ENCODE measurements around the gene ELN. TPM values are rescaled to one million over a fixed set of nuclear protein-coding genes. Genes with fewer than 3 reads are reported as not detected.

Gene ELN
- total and polyA plus RNA-seq, 9 of the 15 experiments (the other 6 are each of a cell fraction or from before 2014, with no cell fraction given), result 0.20 TPM; not detected in 8

DNA sequence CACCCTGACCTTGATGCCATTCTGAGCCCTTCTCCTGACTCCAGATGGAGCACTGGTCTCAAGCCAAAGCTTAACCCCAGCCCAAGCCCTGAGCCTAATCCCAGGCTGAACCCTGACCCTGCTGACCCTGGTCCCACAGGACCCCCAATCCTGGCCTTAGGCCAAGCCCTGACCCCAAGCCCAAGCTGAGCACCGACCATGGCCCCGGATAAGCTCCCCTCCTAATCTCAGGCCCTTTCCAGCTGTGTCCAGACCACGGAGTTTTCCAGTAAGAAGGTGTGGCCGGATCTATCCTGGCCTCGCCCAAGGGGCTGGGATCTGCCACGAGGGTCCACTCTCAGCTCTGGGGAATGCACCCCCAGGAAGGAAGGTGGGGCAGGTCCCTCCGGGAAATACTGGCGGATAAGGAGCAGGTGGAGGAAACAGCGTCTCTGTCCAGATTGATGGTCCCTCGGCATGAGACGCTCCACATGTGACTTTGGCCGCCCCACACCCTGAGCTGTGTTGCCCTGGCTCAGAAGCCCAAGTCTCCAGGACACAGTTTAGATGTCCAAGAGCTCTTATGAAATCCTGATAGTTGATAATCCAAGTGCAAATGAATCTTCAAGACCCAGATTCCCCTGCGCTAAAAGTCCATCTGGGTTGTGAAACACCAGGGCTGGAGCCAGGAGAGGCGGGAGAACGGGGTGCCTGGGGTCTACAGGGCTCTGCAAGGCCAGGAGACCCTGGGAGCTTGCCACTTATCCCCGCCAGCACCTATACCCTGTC lies 10.4 kb downstream of the ELN start (continued):
- TF ChIP-seq ATF6 (CRISPR knock-in tag; IDR thresholded peaks at IDR 0.05) (no peak), PHF8 (IDR thresholded peaks at IDR 0.05; ENCODE audit: borderline replicate concordance, low read length) (no peak)

GRCh38 chr7:74039337-74039736 lies 11.4 kb downstream of the ELN start:
- 2% methylated on average over 11 of the region's 11 CpGs for WGBS (ENCODE audit: insufficient coverage, low coverage, missing lambda C conversion rate)
- Histone ChIP-seq H4K20me1 (replicated peaks; ENCODE audit: control insufficient read depth, insufficient read depth, low read length) (peaks cover 11% of the 10 kb centered on the region), H3K9me3 (replicated peaks; ENCODE audit: control insufficient read depth, insufficient read depth, low read depth, low read length) (no peaks in the 10 kb centered on the region), H3K4me2 (ENCODE audit: insufficient read depth, low read length) (no peak overlapping the region), H2AFZ (ENCODE audit: low read depth, low read length) (no peak overlapping the region), H3K9me1 (ENCODE audit: control insufficient read depth, insufficient read depth, low read length) (no peaks in the 10 kb centered on the region), H3K79me2 (ENCODE audit: control insufficient read depth, insufficient read depth, low read length) (no peaks in the 10 kb centered on the region), H3K27ac (ENCODE audit: extremely low read depth, low read depth, low read length) (no peak overlapping the region), H3K4me1 (replicated peaks in 1 of 2; ENCODE audit: control insufficient read depth in 2 of 2, insufficient read depth in 2 of 2, low read length in 2 of 2) (peaks cover 0 to 10% of the 10 kb centered on the region in 2 experiments; a peak in 1 of 5 replicates), H3K36me3 (ENCODE audit: control insufficient read depth, insufficient read depth, low read length) (no peaks in the 10 kb centered on the region), H3K4me3 (no peak overlapping the region), H3K27me3 (ENCODE audit: control insufficient read depth in 2 of 2, insufficient read depth in 2 of 2, low read length in 2 of 2) (peaks cover 42 to 84% of the 10 kb centered on the region in 2 experiments; a peak in 4 of 5 replicates), H3K9ac (ENCODE audit: insufficient read depth in 1 of 2, low read depth in 2 of 2, low read length in 2 of 2) (no peak overlapping the region)
- intact Hi-C loops (cut with micrococcal nuclease), result no loop called here
- POLR2A ChIA-PET, result interaction anchor here (0.7 kb wide), 1 partner anchor 169 kb away, joined by 3 read pairs; no protein-coding TSS in a partner anchor
- no peak for DNase-seq (ENCODE audit: extremely low read depth in 1 of 4, low spot score in 3 of 4)
- TF ChIP-seq ZNF79 (CRISPR knock-in tag; IDR thresholded peaks at IDR 0.05; ENCODE audit: low read depth), result no peak
- no peak for TF ChIP-seq PKNOX1 (IDR thresholded peaks at IDR 0.05)
- TF ChIP-seq POLR3A (IDR thresholded peaks at IDR 0.05; ENCODE audit: borderline replicate concordance, extremely low read depth, insufficient read depth, insufficient read length), result no peak
- TF ChIP-seq ZNF316 (IDR thresholded peaks at IDR 0.05), result no peak
- TF ChIP-seq HNRNPH1 (optimal IDR thresholded peaks at IDR 0.05; ENCODE audit: low read depth, low read length), result no peak
- no peak for TF ChIP-seq SAFB2 (IDR thresholded peaks at IDR 0.05; ENCODE audit: borderline replicate concordance, low read depth, low read length, severe bottlenecking)
- TF ChIP-seq ZFP30 (CRISPR knock-in tag; IDR thresholded peaks at IDR 0.05; ENCODE audit: borderline replicate concordance), result no peak
- TF ChIP-seq, protein P1, sequence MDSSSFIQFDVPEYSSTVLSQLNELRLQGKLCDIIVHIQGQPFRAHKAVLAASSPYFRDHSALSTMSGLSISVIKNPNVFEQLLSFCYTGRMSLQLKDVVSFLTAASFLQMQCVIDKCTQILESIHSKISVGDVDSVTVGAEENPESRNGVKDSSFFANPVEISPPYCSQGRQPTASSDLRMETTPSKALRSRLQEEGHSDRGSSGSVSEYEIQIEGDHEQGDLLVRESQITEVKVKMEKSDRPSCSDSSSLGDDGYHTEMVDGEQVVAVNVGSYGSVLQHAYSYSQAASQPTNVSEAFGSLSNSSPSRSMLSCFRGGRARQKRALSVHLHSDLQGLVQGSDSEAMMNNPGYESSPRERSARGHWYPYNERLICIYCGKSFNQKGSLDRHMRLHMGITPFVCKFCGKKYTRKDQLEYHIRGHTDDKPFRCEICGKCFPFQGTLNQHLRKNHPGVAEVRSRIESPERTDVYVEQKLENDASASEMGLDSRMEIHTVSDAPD (CRISPR knock-in tag; IDR thresholded peaks at IDR 0.05), result no peak
- no peak for TF ChIP-seq KDM2B (CRISPR knock-in tag; IDR thresholded peaks at IDR 0.05)
- TF ChIP-seq PTRF (tag; IDR thresholded peaks at IDR 0.05), result no peak
- TF ChIP-seq, protein P2, sequence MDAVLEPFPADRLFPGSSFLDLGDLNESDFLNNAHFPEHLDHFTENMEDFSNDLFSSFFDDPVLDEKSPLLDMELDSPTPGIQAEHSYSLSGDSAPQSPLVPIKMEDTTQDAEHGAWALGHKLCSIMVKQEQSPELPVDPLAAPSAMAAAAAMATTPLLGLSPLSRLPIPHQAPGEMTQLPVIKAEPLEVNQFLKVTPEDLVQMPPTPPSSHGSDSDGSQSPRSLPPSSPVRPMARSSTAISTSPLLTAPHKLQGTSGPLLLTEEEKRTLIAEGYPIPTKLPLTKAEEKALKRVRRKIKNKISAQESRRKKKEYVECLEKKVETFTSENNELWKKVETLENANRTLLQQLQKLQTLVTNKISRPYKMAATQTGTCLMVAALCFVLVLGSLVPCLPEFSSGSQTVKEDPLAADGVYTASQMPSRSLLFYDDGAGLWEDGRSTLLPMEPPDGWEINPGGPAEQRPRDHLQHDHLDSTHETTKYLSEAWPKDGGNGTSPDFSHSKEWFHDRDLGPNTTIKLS (IDR thresholded peaks at IDR 0.05; ENCODE audit: borderline replicate concordance, low read depth), result no peak
- BruUV-seq (replicated peaks), result no TSS peak
- CTCF ChIA-PET (ENCODE audit: low intra/inter-chr PET ratio), result no interaction called here
- ATAC-seq, result no peak
- FAIRE-seq, result no peak
- in situ Hi-C loops (cut with MboI), result no loop called here
